GM10248 (cell line): ENCODE results near the gene PGAP6.
"Not testable (repeated sequence)": the region's sequence is repeated elsewhere in the genome, so short reads cannot be mapped to it uniquely, and the experiment has no call there.

Experiments used
- CTCF ChIA-PET: fragments of 300-600 bp; sonication (Branson Sonifier 250); formaldehyde crosslinking; extraction: SDS; loops from one replicate; lab custom pipeline; 2021; ENCODE audit warnings: antibody characterized with exemption; lab: Yijun Ruan, JAX
- POLR2A ChIA-PET: fragments of 350-650 bp; sonication (Branson Sonifier 250); formaldehyde crosslinking; extraction: SDS; loops from one replicate; lab custom pipeline; 2020; ENCODE audit warnings: antibody characterized with exemption; lab: Yijun Ruan, JAX
- DNase-seq: peaks from one replicate; pipeline ENCODE4 v3.0.0; 2012; ENCODE audit errors: extremely low spot score
- TF ChIP-seq, protein P1 (sequence below): IDR thresholded peaks from 2 replicates; pipeline ENCODE4 v1.5.1; 2012; ENCODE audit warnings: mild to moderate bottlenecking, low read depth; ENCODE audit errors: extremely low read depth, missing control alignments, control extremely low read depth

Gene PGAP6

DNA sequence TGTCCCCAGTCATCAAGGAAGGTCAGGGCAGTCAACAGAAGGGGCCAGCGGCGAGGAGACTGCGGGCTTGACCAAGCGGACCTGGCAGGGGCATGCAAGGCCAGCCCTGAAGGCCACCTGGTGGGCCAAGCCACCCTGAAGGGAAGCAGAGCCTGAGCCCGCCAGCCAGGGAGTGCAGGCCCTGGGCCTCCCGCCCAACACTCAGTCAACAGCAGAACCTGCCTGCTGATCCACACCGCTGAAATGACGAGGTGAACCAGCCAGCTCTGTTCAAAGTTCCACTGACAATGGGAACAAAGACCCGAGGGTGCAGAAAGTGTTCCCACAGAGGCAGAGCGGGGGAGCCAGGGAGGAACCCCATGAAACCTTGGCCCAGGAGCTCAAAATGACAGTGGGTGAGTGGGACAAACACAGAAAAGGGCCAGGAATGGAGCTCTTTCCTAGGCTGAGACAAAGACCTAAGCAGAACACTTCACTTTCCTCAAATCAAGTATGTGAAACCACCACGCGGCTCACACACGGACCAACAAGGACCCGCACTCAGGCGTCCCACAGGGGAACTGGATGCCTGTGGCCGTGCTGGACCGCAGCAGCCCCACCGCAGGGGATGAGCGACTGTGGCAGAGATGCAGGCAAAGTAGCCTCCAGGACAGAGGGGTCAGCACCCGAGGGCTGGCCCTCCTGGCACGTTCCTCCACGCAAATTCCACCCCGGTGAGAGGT, 41.2 kb downstream of the PGAP6 start:
- ChIA-PET POLR2A (no interaction called here), CTCF (interaction anchor here (1.0 to 1.7 kb wide), 2 partner anchors 19 to 244 kb away, joined by 3 to 4 read pairs; no protein-coding TSS in a partner anchor)
- no peak for DNase-seq
- TF ChIP-seq, protein P1, sequence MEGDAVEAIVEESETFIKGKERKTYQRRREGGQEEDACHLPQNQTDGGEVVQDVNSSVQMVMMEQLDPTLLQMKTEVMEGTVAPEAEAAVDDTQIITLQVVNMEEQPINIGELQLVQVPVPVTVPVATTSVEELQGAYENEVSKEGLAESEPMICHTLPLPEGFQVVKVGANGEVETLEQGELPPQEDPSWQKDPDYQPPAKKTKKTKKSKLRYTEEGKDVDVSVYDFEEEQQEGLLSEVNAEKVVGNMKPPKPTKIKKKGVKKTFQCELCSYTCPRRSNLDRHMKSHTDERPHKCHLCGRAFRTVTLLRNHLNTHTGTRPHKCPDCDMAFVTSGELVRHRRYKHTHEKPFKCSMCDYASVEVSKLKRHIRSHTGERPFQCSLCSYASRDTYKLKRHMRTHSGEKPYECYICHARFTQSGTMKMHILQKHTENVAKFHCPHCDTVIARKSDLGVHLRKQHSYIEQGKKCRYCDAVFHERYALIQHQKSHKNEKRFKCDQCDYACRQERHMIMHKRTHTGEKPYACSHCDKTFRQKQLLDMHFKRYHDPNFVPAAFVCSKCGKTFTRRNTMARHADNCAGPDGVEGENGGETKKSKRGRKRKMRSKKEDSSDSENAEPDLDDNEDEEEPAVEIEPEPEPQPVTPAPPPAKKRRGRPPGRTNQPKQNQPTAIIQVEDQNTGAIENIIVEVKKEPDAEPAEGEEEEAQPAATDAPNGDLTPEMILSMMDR: no peak

DNA sequence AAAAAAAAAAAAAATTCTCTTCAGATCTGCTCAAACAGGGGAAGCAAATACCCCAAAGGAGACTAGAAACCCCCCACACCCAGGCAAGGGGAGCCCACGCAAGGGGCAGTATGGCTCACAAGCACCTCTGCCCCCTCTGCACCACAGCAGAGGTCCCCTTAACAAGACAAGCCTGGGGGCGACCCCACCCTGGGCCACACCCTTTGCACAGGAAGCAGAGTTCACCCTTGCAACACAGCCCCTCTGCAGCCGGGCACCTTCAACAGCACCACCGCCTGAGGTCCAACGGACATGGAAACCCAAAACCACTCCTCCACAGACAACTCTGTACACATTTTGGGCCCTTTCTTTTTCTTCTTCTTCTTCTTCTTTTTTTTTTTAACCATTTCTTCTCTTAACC, 42.1 kb downstream of the PGAP6 start:
- no peak for DNase-seq
- TF ChIP-seq, protein P1: no peak
- POLR2A ChIA-PET: no interaction called here
- CTCF ChIA-PET: no interaction called here

- TF ChIP-seq, protein P1: no peak
- ChIA-PET POLR2A (interaction anchor here (0.6 kb wide), 1 partner anchor 12 kb away, joined by 4 read pairs; no protein-coding TSS in a partner anchor), CTCF (interaction anchor here (0.9 kb wide), 1 partner anchor 13 kb away, joined by 3 read pairs; no protein-coding TSS in a partner anchor)
- no peak for DNase-seq
Observed at GRCh38 chr16:337975-338575, 43.7 kb downstream of the PGAP6 start.

DNA sequence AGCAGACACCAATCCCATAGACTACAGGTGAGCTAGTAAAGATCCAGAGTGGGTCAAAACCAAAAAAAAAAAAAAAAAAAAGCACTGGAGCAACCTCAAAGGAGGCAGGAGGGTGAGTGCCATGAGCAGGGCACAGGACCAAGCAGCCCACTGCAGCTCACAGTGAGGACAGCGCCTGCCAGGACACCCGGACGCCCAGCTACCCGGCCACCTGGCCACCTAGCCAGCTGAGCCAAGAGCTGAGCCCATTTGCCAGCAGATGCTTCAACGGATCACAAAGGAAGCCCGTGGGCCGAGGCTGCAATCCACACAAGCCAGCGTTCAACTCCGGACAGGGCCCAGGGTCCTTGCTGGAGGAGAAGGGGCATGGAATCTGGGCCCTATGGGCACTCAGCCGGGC, 44.3 kb downstream of the PGAP6 start:
- ChIA-PET CTCF (no interaction called here), POLR2A (interaction anchor here (0.6 to 0.7 kb wide), 3 partner anchors 12 to 91 kb away, joined by 3 to 4 read pairs (median 4); no protein-coding TSS in a partner anchor)
- DNase-seq: no peak
- TF ChIP-seq, protein P1: no peak

- CTCF ChIA-PET: interaction anchor here (2.1 kb wide), 1 partner anchor 9 kb away, joined by 5 read pairs; no protein-coding TSS in a partner anchor
- POLR2A ChIA-PET: no interaction called here
- DNase-seq: no peak
- TF ChIP-seq, protein P1: no peak
Observed at GRCh38 chr16:336269-336668, 45.5 kb downstream of the PGAP6 start.

GRCh38 chr16:334861-335632, 46.7 kb downstream of the PGAP6 start:
- CTCF ChIA-PET: interaction anchor here (2.1 kb wide), 1 partner anchor 11 kb away, joined by 5 read pairs; no protein-coding TSS in a partner anchor
- DNase-seq: not testable (repeated sequence)
- POLR2A ChIA-PET: interaction anchor here (0.6 kb wide), 1 partner anchor 376 kb away, joined by 3 read pairs; no protein-coding TSS in a partner anchor

GRCh38 chr16:334164-334832, 47.5 kb downstream of the PGAP6 start:
- DNase-seq, CTCF ChIA-PET, POLR2A ChIA-PET: not testable (repeated sequence)
